GM19468 (cell line): Measurements from ENCODE around the gene SAMD3.
"Not testable (repeated sequence)": the region's sequence is repeated elsewhere in the genome, so short reads cannot be mapped to it uniquely, and the experiment has no call there.

ENCODE experiments used
- ATAC-seq: cut with Tn5 transposase; IDR thresholded peaks from one replicate; pipeline ENCODE4 v1.9.1; 2021; ENCODE audit warnings: mild to moderate bottlenecking, moderate library complexity, moderate number of reproducible peaks; ENCODE audit not compliant: unreplicated experiment; ENCODE audit errors: extremely low read depth

SAMD3 gene

DNA sequence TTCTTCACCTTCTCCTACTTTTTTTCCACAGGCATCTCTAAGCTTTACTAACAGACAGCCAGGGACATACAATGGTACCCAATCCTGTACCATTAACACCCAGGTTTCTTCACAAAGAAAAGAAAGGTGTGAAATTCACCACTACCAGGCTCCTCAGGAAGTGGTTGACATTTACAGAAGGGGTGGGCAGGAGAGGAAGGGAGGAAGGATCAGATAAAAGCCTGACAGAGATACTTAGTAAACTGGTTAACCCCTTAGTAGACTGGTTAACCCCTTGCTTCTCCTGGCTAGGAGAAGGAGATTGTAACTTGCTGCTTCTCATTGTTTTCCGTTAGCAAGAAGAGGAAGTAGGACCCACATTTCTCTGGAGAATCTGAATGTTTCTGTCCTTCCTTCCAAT is 7.2 kb downstream of the SAMD3 start:
- ATAC-seq: no peak

DNA sequence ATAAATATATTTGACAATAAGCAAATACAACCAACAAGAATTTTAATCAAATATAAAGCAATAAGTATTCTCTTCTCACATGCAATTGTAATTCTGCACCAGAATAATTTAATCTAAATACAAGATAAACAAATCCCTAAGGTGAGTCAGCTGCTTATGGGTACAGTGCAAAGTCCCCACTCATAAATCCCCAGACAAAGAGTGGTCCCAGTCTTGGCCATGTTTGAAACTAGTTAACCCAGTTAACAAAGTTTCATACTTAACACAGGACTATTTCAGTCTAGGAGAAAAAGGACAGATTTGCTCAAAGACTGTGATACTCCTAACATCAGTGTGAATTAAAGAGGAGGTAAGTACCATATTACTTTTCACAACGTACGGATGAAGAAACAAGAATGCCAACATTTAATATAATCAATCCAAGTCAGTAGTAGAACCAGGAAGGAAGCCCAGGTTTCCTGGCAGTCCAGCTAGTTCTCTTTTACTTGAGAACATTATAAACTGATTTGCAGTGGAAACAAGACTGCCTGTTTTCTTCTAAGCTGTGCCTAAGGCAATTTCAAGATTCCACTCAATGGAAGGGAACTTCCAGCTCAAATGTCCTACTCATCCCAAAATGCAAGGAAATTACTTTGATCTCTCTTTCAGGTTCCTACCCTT is 10.4 kb downstream of the SAMD3 start:
- no peak for ATAC-seq

DNA sequence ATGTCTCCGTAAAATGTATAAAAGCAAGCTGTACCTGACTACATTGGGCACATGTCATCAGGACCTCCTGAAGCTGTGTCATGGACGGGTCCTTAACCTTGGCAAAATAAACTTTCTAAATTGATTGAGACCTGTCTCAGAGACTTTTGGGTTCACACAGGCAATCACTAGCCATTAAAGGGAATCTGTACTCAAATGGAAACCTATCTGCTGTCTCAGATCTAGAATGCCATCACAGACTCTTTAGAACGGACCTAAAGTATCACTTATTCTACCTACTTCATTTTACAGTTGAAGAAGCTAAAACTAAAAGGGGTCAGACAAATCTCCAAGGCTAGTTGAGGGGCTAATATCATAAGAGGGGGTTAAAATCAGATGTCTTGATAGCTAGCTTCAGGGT is 11.1 kb downstream of the SAMD3 start:
- no peak for ATAC-seq

DNA sequence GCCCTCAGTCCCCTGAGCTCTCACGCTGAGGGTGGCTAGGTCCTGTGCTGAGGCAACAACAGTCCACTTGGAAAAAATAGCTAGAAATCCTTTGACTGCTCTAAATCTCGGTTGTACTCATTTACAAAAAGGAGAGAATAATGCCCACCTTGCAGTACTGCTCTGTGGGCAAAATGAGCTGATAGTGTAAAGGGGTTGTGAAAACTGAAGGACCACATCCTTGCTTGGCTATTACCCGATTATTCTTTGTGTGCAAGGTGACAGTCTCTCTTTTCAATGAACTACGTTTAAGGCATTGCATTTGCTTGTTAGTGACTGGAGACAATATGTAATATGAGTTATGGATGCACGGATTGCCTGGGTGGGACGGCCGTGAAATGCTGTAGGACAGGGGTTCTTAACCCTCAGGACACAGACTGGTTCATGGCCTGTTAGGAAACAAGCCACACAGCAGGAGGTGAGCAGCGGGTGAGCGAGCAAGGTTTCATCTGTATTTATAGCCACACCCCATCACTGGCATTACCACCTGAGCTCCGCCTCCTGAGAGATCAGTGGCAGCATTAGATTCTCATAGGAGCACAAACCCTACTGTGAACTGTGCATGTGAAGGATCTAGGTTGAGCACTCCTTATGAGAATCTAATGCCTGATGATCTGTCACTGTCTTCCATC is 14.6 kb downstream of the SAMD3 start:
- no peak for ATAC-seq

DNA sequence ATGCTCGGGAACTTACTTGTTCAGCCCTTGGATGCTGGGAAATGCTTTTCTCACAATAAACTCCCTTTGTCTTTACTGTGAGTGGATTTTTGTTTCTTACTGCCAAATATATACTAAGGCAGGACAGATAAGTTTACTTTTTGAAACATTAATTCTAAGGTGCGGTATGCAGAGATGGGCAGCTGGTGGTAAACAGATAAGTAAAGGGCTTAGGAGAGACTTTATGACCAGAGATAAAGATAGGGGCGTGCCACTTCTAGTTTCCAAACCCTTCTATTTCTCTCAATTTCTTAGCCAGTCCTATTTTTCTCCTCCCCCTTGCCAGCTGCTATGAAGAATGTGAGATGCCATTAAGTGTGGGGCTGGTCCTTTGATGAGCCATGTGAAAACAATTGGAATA is 16.3 kb downstream of the SAMD3 start:
- ATAC-seq: no peak

DNA sequence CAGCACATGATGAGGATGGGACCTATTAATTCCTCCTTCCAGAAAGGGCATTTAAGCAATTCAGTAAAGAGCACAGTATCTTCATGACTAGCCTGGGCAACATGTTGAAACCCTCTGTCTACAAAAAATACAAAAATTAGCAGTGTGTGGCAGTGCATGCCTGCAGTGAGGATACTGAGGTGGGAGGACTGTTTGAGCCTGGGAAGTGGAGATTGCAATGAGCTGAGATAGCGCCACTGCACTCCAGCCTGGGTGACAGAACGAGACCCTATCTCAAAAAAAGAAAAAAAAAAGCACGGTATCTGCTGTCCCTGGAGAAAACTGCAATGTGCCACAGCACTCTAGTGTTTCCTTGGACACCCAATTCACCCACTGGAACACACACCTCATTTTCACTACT is 18.4 kb downstream of the SAMD3 start:
- no peak for ATAC-seq

DNA sequence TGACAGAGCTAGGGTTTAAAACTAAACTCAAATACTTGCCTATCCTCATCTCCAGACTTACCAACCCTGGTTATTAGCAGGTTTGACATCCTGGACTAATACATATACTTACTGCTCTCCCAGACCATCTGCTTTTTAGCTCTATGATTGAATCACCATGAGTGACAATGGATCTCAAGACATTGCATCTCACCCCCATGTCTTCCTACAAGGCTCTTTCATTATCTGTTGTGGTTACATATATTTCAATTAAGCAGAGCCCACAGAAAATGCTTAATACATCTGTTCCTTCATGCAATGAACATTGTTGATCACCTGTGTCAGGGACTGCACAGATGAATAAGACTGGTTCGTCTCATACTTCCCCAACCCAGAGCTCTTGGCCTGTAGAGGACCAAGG is 19.4 kb downstream of the SAMD3 start:
- no peak for ATAC-seq

DNA sequence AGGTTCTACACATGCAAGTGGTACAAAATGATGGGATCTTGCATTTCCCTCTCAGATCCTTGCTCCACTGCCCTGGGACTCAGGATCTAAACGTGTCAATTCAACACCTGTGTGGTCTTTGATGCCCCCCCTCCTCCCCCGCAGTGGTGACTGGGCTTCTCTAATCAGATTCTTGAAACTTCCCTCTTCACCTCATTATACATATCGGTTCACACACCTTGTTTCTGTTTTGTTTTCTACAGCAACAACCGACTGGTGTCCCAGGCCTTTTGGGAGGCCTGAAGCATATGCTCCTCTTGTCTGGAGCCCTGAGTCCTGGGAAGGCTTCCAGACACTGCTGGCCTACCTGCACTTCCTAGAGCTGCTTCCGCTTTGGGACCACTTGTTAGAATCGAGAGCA is 20.0 kb downstream of the SAMD3 start:
- ATAC-seq: peak; percentile 70

DNA sequence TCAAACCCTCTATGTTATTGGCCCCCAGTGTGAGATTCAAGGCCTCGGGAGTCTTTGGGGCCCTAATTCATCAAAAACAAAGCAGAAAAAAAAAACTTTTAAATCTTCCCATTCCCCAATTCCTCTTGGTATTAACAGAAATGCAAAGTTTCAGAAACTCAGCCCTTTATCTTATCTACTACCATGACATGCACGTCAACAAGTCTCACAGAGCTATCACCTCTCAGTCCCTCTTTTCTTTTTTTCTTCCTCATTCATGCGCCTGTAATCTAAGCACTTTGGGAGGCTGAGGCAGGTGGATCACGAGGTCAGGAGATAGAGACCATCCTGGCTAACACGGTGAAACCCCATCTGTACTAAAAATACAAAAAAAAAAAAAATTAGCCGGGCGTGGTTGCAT is 22.7 kb downstream of the SAMD3 start:
- ATAC-seq: no peak

DNA sequence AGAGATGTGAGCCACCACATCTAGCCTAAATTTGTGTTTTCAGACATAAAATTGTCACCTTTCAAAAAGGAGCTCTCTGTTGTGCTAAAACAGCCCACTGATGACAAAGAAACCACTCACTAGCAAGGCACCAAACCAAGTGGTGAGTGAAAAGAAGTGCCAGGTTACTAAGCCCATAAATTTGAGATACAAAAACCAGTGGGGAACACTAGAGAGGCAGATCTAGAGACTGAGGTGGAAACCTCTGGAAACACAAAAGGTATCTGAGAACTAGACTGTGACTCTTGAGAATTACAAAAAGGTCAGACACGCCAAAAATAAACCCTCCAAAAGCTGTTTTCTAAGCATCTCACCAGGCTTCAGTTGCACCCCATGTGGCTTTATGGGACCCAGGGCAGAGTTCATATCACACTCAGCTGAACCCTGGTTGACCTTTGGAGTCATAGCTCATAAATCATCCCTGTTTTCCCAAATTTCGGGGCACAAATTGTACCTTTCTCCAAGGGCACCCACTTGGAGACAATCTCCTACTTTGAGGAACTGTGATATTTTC is 24.2 kb downstream of the SAMD3 start:
- no peak for ATAC-seq

DNA sequence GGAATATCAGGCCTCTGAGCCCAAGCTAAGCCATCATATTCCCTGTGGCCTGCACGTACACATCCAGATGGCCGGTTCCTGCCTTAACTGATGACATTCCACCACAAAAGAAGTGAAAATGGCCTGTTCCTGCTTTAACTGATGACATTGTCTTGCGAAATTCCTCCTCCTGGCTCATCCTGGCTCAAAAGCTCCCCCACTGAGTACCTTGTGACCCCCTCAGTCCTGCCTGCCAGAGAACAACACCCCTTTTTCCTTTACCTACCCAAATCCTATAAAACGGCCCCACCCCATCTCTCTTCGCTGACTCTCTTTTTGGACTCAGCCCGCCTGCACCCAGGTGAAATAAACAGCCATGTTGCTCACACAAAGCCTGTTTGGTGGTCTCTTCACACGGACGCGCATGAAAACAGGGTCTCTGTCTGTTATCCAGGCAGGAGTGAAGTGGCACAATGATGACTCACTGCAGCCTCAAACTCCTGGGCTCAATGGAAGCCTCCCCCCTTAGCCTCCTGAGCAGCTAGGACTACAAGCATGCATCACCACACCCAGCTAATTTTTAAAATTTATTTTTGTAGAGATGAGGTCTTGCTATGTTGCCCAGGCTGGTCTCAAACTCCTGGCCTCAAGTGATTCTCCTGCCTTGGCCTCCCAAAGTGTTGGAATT is 24.8 kb downstream of the SAMD3 start:
- not testable (repeated sequence) for ATAC-seq

DNA sequence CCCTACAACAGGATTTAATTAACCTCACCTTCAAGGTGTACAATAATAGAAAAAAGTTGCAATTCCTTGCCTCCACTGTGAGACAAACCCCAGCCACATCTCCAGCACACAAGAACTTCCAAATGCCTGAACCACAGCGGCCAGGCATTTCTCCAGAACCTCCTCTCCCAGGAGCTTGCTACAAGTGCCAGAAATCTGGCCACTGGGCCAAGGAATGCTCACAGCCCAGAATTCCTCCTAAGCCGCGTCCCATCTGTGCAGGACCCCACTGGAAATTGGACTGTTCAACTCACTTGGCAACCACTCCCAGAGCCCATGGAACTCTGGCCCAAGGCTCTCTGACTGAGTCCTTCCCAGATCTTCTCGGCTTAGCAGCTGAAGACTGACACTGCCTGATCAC is 28.3 kb downstream of the SAMD3 start:
- not testable (repeated sequence) for ATAC-seq

DNA sequence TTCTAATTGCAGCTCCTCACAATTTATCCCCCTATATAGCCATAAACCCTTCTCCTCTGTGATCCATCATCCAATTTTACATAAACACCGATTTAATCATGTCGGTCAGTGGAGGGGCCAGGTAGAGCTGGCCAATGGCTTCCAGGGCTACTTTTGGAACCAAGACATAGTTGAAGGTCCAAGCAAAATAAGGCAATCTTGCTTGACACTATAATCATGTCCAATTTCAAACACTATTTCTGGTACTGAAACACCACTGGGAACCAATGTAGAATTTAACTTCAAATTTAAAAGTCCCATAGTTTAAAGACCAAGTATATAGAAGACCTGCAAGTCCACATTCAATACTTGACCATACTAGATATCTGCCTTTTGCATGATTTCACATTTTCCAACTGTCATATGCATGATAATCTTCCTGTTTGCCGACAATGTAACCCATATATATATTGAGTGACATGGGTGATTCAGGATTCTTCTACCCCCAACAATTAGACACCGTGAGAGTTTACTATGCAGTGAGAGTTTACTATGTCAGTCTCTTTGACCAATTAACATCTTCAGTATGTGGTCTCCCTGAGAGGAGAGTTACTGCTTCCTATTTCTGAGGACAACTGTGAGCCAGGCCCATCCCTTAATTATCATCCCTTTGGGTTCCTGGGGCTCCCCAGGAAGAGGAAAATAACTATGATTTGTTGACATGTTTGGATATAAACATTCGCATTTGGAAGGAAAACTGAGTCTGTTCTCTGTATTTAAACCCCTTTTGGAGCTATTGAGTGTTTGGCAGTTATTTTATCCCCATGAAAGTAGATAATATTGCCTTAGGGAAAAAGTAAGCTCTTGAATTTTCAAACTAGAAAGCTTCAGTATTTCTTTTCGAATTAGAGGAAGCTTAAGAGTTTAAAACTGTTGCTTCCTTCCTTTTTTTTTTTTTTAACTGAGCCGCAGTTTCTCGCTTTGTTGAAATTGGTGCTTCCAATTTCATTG is 31.8 kb downstream of the SAMD3 start:
- ATAC-seq: no peak

DNA sequence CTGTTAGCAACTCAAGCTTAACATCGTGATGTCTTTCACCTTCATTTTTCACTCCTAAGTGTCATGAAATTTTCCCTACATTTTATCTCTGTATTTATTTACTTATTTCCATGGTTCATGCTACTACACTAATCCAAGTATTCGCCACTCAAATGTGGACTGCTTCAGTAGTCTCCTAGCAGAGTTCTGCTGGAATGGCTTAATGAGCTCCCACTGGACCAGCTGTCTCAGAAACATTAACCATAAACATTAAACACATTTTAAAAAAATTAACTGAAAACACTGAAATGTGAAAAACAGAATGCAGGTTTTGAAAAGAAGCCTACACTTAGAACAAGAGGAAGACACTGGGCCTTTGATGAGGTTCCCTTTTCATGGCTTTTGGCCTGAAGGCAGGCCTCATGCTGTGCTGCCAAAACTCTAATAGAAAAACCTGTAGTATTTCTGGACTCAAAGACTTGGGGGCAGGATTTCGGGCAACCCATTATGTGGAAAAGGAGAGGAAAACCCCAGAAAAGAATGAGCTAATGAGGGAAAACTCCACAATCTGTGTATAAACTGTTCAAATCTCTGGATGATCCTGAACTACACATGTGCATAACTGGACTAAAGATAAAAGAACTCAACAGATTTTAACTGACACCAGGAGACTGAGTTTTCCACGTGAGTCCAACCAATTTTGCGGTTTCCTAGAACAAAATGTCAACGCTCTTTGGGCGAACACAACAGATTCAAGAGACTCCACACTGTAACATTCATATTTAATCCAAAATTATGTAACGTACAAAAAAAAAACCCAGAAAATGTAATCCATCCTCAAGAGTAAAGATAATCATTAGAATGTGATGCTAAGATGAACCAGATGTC is 33.0 kb downstream of the SAMD3 start:
- ATAC-seq: no peak

DNA sequence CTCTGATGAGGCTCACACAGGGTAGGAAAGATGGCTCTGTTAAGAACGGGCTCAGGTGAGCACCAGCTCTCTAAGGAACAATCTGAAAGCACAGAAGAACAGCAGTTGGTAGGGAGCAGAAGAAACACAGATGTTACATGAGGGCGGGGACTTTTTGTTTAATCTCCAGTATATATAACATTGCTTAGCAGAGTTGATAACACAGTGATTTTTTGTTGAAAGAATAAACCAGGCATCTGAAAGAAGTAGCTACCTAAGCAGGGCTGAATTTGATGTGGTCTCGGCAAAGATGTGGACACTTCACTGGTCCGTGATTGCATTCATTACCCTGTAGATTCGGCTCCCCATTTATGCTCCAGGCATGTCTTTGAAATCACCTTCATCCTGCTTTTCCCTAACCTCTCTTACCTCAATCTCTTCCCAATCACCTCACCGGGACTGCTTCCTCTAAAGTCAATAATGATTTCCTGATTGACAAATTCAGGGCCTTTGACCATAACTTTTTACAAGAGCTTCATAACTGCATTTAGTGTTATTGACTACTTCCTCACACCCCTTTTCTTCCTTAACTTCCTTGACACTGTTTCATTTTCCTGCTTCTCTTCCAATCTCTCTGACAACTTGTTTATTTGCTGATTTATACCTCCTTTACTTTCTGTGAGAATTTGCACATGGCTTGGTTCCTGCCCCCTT is 34.4 kb downstream of the SAMD3 start:
- no peak for ATAC-seq

DNA sequence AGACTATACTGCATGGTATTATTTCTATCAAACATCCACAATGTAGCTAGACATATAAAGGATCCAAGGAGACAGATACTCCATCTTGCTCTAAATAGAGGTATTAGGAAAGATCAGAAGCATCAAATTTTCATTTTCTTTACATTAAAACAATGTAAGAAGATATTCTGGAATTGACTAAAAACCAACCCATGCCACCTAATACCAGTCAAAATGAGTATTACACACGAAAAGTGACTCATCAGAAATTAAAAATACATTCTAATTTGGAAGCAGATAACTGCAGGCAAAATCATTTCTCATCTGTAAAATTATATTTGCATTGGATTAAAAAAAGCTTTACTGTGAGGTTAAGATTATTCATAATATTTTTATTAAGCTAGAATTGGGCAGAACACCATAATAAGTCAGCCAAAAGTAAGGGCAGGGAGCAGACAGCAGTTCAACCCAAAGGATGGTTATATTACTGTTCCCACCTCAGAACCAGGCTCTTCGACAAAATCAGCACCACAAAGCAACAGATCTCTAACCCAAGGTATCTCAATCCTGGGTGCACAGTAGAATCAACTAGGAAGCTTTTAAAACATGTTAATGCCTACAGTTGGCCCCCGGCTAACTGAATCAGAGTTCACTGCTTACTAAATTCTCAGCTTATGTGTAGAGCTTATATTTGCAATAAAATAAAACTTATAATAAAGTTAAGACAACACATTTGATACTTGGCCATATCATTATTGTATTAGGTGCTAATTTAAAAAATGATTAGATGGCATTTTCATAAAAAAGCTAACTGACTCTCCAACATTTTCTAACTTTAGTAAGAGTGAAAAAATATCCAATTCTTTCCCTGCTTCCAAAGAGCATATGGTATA is 35.2 kb downstream of the SAMD3 start:
- ATAC-seq: no peak

DNA sequence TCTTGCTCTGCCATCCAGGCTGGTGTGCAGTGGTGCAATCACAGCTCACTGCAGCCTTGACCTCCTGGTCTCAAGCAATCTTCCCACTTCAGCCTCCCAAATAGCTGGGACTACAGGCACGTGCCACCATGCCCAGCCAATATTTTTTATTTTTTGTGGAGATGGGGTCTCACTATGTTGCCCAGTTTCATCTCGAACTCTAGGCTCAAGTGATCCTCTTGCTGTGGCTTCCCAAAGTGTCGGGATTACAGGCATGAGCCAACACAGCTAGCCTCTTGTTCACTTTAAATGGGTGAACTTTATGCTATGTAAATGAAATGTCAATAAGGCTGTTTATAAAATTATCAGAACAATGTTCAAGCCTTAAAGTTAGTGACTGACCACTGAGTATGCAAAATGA is 37.1 kb downstream of the SAMD3 start:
- no peak for ATAC-seq
